OCI-LY3 (cell line): Measurements from ENCODE around the gene SDC4.

Source experiments
- H2AFZ ChIP-seq: fragments of 200-600, 300-600 bp; shearing (Covaris generic); 2 replicates; pipeline ENCODE4 v1.6.0; 2014; ENCODE audit warnings: antibody characterized with exemption, low read depth, low read length
- H3K27ac ChIP-seq: fragments of 200-600, 300-600 bp; sonication (generic); 2 replicates; pipeline ENCODE4 v1.5.1; 2014; ENCODE audit warnings: mild to moderate bottlenecking, low read length, moderate library complexity, mixed read lengths
- H3K27me3 ChIP-seq: fragments of 200-600, 300-600 bp; sonication (generic); 2 replicates; pipeline ENCODE4 v1.6.1; 2014; ENCODE audit warnings: low read depth, low read length, mixed read lengths
- H3K36me3 ChIP-seq: fragments of 200-600, 300-600 bp; sonication (generic); replicated peaks from 2 replicates; pipeline ENCODE3; 2014; ENCODE audit warnings: low read depth, low read length, mixed read lengths
- H3K4me1 ChIP-seq: fragments of 300-600, 200-600 bp; sonication (generic); 2 replicates; pipeline ENCODE4 v1.6.1; 2014; ENCODE audit warnings: low read length, mixed read lengths
- H3K4me2 ChIP-seq: fragments of 200-600, 300-600 bp; sonication (generic); 2 replicates; pipeline ENCODE4 v1.6.1; 2014; ENCODE audit warnings: low read length, mixed read lengths
- H3K4me3 ChIP-seq: fragments of 300-600, 200-600 bp; sonication (generic); 2 replicates; pipeline ENCODE4 v1.5.1; 2014; ENCODE audit warnings: antibody characterized with exemption, mild to moderate bottlenecking, low read length, moderate library complexity
- H3K79me2 ChIP-seq: fragments of 300-600, 200-600 bp; shearing (Covaris generic); 2 replicates; pipeline ENCODE4 v1.6.1; 2014; ENCODE audit warnings: mild to moderate bottlenecking, low read length, mixed read lengths
- H3K9ac ChIP-seq: fragments of 300-600, 200-600 bp; shearing (Covaris generic); 2 replicates; pipeline ENCODE4 v1.6.0; 2014; ENCODE audit warnings: mild to moderate bottlenecking, low read length, moderate library complexity
- H3K9me3 ChIP-seq: fragments of 200-600, 300-600 bp; shearing (Covaris generic); 2 replicates; pipeline ENCODE4 v1.6.1; 2014; ENCODE audit warnings: low read length, mixed read lengths; ENCODE audit not compliant: insufficient read depth
- H4K20me1 ChIP-seq: fragments of 200-600, 300-600 bp; sonication (generic); 2 replicates; pipeline ENCODE4 v1.6.1; 2016; ENCODE audit warnings: low read length, mixed read lengths; ENCODE audit not compliant: insufficient read depth
- CTCF ChIP-seq: fragments of 200-600, 300-600 bp; sonication (generic); IDR thresholded peaks from 2 replicates; pipeline ENCODE4 v1.5.1; 2014; ENCODE audit warnings: antibody characterized with exemption, low read length, low read depth
- EZH2phosphoT487 ChIP-seq: fragments of 200-600 bp; shearing (Covaris generic); IDR thresholded peaks from 2 replicates; pipeline ENCODE4 v1.6.1; 2018; ENCODE audit warnings: antibody characterized with exemption, mixed run types, low read depth

SDC4 gene

GRCh38 chr20:45293041-45294002, 54.9 kb downstream of the SDC4 start:
- H4K20me1 ChIP-seq, result no peaks in the 10 kb centered on the region
- H3K9me3 ChIP-seq, result 0 out of 2 replicates have a peak, but pooled peaks cover 3% of the 10 kb centered on the region
- TF ChIP-seq EZH2phosphoT487 (no peak), CTCF (no peak)
- no peak overlapping the region for H3K4me2 ChIP-seq
- H3K9ac ChIP-seq, result no peak overlapping the region
- H3K4me3 ChIP-seq, result no peak overlapping the region
- H2AFZ ChIP-seq, result no peak overlapping the region
- peaks cover 18% of the 10 kb centered on the region for H3K4me1 ChIP-seq
- no peaks in the 10 kb centered on the region for H3K36me3 ChIP-seq
- H3K27me3 ChIP-seq, result peaks cover 21% of the 10 kb centered on the region
- H3K27ac ChIP-seq, result no peak overlapping the region
- no peaks in the 10 kb centered on the region for H3K79me2 ChIP-seq

- Histone ChIP-seq H3K36me3 (no peaks in the 10 kb centered on the region), H3K4me3 (no peak overlapping the region), H3K9ac (no peak overlapping the region), H3K79me2 (no peaks in the 10 kb centered on the region), H2AFZ (no peak overlapping the region), H3K27ac (no peak overlapping the region), H4K20me1 (no peaks in the 10 kb centered on the region), H3K27me3 (peaks cover 29% of the 10 kb centered on the region), H3K4me2 (no peak overlapping the region), H3K9me3 (0 out of 2 replicates have a peak, but pooled peaks cover 3% of the 10 kb centered on the region), H3K4me1 (peaks cover 18% of the 10 kb centered on the region)
- TF ChIP-seq CTCF (no peak), EZH2phosphoT487 (no peak)
Measured at GRCh38 chr20:45292343-45292742, 55.9 kb downstream of the SDC4 start.

GRCh38 chr20:45291526-45291925, 56.7 kb downstream of the SDC4 start:
- H2AFZ ChIP-seq, result no peak overlapping the region
- peaks cover 18% of the 10 kb centered on the region for H3K4me1 ChIP-seq

More at GRCh38 chr20:45291526-45291925, 56.7 kb downstream of the SDC4 start:
- no peak for TF ChIP-seq EZH2phosphoT487
- no peak for TF ChIP-seq CTCF
- Histone ChIP-seq H3K9me3 (0 out of 2 replicates have a peak, but pooled peaks cover 3% of the 10 kb centered on the region), H3K27me3 (peaks cover 34% of the 10 kb centered on the region), H3K27ac (no peak overlapping the region), H3K4me3 (no peak overlapping the region), H4K20me1 (no peaks in the 10 kb centered on the region), H3K79me2 (no peaks in the 10 kb centered on the region), H3K36me3 (no peaks in the 10 kb centered on the region), H3K4me2 (no peak overlapping the region), H3K9ac (no peak overlapping the region)
